AG04449 (cell line): ENCODE measurements around the gene QRSL1.

Experiments
- CTCF ChIA-PET: fragments of 350-600 bp; formaldehyde crosslinking; extraction: SDS; loops from one replicate; lab custom pipeline; 2021; ENCODE audit warnings: antibody characterized with exemption; lab: Yijun Ruan, JAX
- POLR2A ChIA-PET: fragments of 400-600, 350-600 bp; formaldehyde crosslinking; extraction: SDS; loops from one replicate; lab custom pipeline; 2020; ENCODE audit warnings: antibody characterized with exemption, inconsistent platforms; lab: Yijun Ruan, JAX
- DNase-seq: peaks from one replicate; pipeline ENCODE4 v3.0.0-alpha.2; 2010; ENCODE audit warnings: low read depth, low spot score
- H3K4me3 ChIP-seq: 2 replicates; pipeline ENCODE4 v1.5.1; 2011; ENCODE audit warnings: low read depth, mild to moderate bottlenecking, control low read depth, low read length
- TF ChIP-seq, protein P1 (sequence below): IDR thresholded peaks from one replicate; pipeline ENCODE4 v1.5.1; 2011; ENCODE audit warnings: mild to moderate bottlenecking, moderate library complexity, low read length, control low read depth, inconsistent platforms; ENCODE audit not compliant: insufficient read depth; ENCODE audit errors: missing control alignments

Gene QRSL1

DNA sequence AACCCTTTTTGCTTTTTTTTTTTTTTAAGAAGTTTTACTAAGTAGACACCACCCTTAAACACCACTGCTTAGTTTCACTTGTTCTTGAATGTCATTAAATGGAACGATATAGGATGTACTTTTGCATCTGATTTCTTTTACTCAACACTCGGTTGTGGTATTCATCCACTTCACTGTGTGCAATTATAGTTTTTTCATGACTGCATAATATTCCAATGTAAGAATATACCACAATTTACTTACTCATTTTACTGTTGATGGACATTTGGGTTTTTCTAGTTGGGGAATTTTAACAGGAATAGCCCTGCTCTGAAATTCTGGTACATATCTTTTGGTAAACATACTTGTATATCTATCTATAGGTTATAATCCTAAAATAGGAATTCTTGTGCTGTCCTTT lies 29.9 kb upstream of the QRSL1 start:
- DNase-seq: no peak
- CTCF ChIA-PET: interaction anchor here (0.9 kb wide), 1 partner anchor 380 kb away, joined by 3 read pairs; no protein-coding TSS in a partner anchor
- TF ChIP-seq, protein P1, sequence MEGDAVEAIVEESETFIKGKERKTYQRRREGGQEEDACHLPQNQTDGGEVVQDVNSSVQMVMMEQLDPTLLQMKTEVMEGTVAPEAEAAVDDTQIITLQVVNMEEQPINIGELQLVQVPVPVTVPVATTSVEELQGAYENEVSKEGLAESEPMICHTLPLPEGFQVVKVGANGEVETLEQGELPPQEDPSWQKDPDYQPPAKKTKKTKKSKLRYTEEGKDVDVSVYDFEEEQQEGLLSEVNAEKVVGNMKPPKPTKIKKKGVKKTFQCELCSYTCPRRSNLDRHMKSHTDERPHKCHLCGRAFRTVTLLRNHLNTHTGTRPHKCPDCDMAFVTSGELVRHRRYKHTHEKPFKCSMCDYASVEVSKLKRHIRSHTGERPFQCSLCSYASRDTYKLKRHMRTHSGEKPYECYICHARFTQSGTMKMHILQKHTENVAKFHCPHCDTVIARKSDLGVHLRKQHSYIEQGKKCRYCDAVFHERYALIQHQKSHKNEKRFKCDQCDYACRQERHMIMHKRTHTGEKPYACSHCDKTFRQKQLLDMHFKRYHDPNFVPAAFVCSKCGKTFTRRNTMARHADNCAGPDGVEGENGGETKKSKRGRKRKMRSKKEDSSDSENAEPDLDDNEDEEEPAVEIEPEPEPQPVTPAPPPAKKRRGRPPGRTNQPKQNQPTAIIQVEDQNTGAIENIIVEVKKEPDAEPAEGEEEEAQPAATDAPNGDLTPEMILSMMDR: no peak
- POLR2A ChIA-PET: no interaction called here
- H3K4me3 ChIP-seq: no peak overlapping the region

DNA sequence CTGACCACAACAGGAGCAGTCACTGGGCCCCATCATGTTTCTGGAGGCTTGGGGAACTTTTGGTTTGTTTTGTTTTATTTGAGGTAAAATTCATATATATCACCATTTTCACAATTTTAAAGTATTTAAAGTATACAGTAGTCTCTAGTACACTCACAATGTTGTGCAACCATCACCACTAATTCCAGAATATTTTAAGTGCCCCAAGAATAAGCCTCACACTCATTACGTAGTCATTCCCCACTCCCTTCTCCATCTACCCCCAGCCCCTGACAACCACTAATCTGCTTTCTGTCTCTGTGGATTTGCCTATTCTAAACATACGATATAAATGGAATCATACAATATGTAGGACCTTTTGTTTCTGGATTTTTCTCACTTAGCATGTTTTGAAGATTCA lies 29.0 kb upstream of the QRSL1 start:
- ChIA-PET CTCF (no interaction called here), POLR2A (no interaction called here)
- TF ChIP-seq, protein P1: no peak
- DNase-seq: no peak
- no peak overlapping the region for H3K4me3 ChIP-seq

DNA sequence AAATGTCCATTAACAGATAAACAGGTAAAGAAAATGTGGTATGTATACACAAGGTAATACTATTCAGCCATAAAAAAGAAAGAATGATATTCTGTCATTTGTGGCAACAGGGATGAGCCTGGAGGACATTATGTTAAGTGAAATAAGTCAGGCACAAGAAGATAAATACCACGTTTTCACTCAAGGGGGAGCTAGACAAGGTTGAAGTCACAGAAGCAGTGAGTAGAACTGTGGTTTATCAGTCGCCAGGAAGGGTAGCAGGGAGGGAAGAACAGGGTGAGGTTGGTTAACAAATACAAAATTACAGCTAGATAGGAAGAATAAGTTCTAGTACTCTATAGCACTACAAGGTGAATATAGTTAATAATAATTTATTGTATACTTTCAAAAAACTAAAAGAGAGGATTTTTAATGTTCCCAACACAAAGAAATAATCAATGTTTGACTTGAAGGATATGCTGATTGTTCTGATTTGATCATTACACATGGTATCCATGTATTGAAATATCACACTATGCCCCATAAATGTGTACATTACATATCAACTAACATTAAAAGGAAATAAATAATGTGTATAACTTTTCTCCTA lies 21.2 kb upstream of the QRSL1 start:
- DNase-seq: no peak
- TF ChIP-seq, protein P1: peak; percentile 58
- CTCF ChIA-PET: interaction anchor here (0.9 to 4.7 kb wide), 9 partner anchors 12 to 388 kb away, joined by 3 to 57 read pairs (median 7); no protein-coding TSS in a partner anchor
- POLR2A ChIA-PET: no interaction called here
- H3K4me3 ChIP-seq: no peak overlapping the region

DNA sequence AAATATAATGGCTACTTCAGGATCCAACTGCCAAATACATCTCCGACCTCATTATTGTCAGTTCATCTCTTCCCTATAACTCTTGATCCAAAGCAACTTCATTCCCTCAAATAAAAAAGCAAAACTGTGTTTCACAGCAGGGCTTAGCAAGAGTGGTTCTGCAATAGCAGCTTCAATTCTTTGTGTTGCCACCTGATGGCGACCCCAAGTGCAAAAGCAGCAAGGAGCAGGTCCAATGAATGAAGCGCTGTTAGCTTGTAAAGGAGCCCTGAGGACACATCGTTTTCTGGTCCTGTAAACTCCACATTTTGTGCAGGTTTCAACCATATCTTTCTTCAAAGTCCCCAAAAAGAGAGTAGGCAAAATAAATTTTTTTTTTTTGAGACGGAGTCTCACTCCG lies 19.7 kb upstream of the QRSL1 start:
- POLR2A ChIA-PET: no interaction called here
- TF ChIP-seq, protein P1: peak; percentile 30
- CTCF ChIA-PET: interaction anchor here (0.7 to 4.7 kb wide), 11 partner anchors 11 to 658 kb away, joined by 3 to 57 read pairs (median 4); no protein-coding TSS in a partner anchor
- no peak overlapping the region for H3K4me3 ChIP-seq
- DNase-seq: no peak

DNA sequence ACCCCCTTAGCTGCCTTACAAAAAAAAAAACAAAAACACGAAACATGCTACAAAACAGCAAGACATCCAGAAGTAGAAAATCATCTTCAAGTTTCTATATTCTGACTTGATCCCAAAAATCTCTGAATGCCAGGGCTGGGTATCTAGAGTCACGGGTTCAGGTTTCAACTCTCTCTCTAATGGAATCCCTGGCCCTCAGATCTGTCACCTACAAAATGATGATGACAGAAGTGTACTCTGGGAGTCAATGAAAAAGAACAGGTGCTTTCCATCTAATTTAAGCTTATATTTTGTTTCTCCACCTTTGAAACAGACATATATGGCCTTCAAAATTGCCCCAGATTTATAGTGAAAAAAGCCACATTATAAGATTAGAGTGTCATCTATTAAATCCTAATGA lies 18.3 kb upstream of the QRSL1 start:
- POLR2A ChIA-PET: no interaction called here

More for the DNA sequence above, 18.3 kb upstream of the QRSL1 start:
- TF ChIP-seq, protein P1: no peak
- H3K4me3 ChIP-seq: no peak overlapping the region
- no peak for DNase-seq
- CTCF ChIA-PET: interaction anchor here (1.0 to 4.7 kb wide), 6 partner anchors 9 to 385 kb away, joined by 3 to 57 read pairs (median 14); no protein-coding TSS in a partner anchor
